NCI-H187 treated with DMSO at 0.1 percent for 48 hours (cell line): Measurements from ENCODE around the gene MOV10L1.
"Not testable (repeated sequence)": the region's sequence is repeated elsewhere in the genome, so short reads cannot be mapped to it uniquely, and the experiment has no call there.

ENCODE experiments used
- DNase-seq: peaks from one replicate; lab custom pipeline; 2025; lab: John Stamatoyannopoulos, UW

The MOV10L1 gene

DNA sequence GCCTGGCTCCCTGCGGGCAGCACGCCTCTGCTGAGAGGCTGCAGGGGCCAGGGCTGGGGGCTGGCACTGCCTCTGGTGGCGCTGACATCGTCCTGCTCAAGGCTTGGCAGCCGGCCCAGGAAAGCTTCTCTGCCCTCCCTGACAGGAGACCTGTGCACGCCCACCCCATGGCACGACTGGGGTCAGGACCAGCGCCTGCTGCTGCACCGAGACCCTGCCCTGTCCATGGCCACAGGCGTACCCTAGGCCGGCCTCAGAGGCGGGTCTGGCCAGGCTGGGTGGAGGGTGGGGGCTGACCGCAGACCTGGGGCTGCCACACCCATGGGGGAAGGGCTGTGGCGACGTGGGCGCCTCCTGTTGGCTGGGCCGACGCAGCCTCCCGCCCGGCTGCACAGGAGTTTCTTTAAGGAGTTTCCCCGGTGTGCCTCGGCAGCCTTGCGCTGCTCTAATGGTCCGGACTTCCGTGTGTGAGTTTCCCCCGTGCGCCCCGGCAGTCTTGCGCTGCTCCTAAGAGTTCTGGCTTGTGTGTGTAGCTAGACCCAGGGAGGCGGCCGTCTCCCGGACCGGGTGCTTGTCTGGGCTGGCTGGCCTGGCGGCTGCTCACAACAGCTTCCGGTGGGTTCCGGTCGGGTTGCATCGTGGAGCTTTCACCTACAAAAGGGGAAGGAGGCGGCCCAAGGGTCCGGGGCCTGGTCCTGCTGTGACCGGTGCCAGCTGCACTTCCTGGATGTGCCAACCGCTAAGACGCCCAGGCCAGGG lies 100.6 kb downstream of the MOV10L1 start:
- no peak for DNase-seq

DNA sequence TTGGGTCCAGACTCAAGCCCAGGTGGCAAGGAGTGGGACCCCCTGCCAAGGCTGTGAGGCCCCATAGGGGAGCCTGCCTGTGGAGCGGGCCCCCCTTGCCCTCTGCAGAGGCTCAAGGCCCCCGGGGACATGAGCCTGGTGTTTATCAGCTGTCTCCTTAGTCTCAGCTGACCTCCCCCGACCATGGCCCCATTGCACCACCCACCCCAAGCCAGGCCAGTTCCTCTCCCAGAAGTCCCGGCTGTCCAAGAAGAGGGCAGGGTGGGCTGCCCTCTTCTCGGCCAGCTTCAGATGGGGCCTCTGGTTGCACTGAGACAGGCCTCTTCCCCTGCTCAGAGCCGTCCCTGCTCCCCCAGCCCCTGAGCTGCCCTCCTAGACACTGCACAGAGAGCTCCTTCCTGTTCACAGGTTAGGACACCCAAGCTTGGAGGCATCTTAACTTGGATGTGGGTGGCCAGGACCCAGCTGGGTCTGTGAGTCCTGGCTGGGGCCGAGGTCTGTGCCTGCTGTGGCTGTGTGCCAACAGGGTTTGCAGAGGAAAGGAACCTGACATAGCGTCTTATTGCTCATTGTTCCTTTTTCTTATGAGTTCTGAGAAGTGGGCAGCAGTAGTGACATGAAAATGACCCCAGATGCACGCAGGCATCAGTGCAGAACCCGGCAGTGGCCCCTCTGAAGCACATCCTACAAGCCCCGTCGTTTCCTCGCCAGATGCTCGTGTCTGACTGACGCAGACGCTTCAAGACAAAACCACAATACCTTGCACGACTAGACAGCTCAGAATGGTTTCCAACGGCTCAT lies 101.3 kb downstream of the MOV10L1 start:
- DNase-seq: no peak

DNA sequence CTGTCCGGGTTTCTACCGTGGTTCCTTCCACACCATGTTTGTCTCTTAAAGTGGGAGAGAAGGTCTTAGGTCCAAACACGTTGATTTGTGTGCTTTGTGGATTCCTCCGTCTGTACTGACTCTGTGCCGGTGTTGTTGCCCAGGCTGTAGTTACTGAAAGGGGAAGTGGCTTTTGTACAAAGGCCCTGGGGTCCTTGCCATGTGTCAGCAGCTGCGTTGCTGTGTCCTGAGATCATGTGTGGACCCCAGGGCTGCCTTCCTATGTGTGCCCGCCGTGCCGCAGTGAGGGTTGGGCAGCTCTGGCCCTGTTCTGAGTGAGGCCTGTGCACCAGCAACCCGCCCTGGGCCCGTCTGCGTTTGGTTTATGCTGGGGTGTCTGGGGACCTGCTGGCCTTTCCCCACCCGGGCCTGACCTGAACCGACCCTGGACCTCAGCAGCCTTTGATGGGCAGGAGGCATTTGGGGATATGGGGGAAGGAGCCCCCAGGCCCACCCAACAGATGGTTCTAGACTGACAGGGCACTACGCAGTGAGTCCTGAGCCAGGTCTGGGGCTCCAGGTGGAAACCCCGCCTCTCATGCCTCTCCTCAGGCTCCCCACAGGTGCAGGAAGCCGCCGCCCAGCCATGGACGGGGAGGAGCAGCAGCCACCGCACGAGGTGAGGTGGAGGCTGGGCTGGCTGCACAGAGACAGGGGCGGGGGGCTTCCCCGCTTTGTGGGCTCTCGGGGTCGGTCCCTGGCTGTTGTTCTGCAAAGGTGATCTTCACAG lies 102.8 kb downstream of the MOV10L1 start:
- no peak for DNase-seq

DNA sequence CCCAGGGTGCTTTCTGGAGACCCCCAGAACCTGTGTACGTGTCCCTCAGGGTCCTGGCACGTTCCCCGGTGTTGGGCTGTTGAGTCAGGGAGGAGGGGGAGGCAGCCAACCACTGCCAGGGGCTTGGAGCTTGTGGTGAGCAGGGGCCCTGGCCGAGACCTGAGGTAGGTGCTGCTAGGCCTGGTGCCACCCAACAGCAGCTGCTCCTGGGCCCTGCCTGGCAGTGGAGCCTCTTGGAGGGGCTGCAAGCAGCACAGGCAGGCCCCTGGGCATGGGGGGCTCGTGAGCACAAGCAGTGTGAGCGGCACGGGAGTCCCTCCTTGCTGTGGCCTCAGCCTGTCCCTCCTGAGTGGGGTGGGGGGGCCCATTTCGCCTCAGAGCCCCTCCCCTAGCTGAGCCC lies 103.8 kb downstream of the MOV10L1 start:
- no peak for DNase-seq

DNA sequence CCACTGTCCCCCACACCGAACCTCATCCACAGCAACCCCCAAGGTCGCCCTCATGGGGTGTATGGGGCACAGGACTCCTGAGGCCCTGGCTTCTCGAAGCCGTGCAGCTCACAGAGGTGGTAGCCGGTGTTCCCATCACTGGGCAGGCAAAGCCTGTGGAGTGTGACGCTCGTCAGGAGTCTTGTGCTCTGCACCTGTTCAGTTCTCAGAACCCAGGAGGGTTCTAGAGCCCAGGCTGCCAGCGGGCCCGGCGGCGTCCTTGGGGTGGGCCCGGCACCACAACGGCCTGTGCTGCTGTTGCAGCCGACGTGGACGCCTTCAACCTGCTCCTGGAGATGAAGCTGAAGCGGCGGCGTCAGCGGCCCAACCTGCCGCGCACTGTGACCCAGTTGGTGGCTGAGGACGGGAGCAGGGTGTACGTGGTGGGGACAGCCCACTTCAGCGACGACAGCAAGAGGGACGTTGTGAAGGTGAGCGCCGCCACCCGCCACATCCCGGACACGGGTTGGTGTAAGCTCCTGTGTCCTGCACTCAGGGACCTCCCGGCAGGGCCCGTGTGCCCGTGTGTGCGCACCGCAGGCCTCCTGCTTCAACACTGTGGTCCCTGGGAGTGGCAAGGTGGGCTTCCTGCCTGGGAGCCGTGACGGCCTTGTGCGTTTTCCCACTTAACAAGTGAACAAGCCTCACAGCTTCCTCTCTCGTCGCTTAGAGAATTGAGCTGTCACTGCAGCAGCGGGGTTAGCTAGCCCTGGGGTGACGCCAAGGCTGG lies 104.4 kb downstream of the MOV10L1 start:
- no peak for DNase-seq

DNA sequence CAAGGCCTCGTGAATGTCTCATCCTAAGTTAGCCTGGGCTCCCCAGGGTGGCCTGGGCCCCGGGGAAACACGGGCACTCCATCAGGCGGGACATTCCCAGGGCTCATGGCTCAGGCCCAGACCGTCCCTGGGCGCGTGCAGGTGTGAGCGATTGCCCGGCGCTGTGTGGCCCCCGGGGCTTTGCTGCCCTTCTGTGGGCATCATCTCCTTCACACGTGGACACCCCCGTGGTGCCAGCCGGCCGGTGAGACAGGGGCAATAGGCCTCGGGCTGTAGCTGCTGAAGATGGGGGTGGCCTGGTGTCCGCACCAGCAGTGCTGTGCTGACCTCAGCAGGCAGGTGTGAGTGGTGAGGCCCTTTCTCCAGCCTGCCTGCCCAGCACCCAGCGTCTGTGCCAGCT lies 106.5 kb downstream of the MOV10L1 start:
- no peak for DNase-seq

DNA sequence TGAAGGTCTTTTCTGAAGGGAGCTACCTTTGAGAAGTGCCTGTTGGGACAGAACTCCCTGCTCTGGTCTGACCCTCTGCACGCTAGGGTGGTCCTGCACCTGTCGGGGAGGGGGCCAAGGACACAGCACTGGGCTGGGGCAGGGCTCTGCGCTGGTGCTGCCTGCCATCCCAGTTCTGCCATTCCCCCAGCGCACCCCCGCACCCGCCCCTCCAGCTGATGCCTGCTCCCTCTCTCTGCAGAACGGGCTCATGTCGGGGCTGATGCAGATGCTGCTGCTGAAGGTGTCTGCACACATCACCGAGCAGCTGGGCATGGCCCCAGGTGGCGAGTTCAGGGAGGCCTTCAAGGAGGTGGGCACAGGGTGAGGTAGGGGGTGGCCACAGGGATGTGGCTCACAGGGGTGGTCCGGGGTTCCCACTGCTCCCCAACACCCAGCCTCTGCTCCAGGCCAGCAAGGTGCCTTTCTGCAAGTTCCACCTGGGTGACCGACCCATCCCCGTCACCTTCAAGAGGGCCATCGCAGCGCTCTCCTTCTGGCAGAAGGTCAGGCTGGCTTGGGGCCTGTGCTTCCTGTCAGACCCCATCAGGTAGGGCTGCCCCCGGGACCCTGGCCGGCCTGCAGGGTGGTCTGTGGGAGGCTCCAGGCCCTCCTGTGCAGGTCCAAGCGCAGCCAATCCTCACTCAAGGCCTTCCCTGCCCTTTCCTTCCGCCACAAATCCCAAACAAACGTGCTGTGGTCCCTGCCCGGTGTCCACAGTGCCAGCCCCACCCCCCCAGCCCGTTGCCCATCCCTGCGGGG lies 107.4 kb downstream of the MOV10L1 start:
- no peak for DNase-seq

DNA sequence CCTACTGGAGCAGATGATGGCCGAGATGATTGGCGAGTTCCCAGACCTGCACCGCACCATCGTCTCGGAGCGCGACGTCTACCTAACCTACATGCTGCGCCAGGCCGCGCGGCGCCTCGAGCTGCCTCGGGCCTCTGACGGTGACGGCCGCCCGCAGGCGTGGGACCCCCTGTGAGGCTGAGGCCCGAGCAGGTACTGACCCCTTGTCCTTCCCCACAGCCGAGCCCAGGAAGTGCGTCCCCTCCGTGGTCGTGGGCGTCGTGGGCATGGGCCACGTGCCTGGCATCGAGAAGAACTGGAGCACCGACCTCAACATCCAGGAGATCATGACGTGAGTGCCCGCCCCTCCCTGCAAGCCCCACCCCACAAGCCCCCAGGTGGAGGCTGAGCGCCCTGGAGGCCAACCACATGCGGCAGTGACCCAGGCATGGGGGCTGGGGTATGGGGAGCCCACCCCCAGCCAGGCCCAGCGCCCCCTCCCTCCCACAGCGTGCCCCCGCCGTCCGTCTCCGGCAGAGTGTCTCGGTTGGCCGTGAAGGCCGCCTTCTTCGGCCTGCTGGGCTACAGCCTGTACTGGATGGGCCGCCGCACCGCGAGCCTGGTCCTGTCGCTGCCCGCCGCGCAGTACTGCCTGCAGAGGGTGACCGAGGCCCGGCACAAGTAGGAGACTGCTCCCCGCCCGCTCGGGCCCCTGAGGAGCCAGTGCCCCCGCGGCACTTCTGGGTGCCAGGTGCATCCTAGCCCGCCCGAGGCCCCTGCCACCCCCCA lies 108.2 kb downstream of the MOV10L1 start:
- no peak for DNase-seq

DNA sequence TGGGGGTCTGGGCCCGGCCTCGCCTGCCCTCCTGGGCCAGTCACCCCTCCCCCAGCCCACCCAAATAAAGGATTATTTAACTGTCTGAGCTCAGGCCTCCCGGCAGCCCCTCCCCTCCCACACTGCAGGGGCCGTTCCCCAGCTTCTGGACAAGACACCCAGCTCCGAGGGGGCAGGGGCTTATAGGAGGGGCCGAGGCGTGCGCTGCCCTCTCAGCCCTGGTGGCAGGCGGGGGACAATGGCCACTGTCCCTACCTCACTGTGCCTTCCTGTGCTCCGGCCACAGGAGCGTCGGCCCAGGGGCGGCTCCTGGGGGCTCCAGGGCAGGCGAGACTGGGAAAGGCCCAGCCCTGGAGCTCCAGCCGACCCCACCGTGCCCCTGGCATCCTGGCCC lies 108.8 kb downstream of the MOV10L1 start:
- no peak for DNase-seq

DNA sequence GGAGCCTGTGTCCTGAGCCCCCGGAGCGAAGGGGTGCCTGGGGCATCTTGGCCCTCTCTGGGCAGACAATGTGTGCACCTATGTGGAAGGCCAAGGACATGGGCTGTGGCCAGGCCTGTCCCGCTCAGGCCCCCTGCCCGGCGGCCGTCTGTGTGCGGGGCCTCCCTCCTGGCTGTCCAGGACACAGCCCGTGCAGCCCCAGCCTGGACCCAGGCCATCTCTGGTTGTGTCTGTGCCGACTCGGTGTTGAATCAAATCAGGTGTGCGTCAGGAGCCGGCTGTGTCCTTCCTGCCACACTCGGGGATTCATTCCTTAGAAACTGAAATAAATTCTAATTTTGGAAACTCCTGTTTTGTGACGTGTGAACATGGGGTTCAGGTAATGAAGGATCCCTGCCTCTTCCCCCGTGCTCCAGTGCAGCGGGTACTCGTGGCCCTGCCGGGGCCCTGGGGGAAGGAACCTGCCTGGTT lies 109.5 kb downstream of the MOV10L1 start:
- DNase-seq: no peak

DNA sequence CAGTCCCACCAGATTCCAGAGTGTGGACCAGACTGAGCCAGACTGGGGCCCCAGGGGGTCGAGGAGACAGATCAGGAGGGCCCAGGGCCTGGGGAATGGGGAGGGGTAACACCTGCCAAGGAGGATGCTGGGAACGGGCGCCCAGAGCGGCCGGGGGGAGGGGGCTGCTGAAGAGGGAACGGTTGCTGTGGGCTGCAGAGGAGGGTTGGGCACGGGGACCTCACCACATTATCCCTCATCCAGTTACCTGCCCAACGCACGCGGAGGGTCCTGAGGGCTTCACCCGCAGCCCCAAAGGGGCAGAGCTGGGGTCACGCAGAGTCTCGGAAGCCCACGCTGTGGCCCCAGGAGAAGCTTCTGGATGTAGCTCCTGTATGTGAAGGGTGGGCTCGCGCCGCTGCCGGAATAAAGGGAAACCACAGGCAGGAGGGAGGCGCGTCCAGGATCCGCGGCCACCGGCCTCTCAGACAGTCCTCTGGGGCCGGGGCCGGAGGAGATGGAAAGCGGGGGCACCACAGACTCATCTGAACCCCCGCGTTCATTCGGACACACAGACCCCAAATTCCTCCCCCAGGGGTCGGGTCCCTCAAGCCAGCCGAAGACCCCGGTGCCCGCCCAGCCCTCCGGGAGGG lies 110.1 kb downstream of the MOV10L1 start:
- no peak for DNase-seq

DNA sequence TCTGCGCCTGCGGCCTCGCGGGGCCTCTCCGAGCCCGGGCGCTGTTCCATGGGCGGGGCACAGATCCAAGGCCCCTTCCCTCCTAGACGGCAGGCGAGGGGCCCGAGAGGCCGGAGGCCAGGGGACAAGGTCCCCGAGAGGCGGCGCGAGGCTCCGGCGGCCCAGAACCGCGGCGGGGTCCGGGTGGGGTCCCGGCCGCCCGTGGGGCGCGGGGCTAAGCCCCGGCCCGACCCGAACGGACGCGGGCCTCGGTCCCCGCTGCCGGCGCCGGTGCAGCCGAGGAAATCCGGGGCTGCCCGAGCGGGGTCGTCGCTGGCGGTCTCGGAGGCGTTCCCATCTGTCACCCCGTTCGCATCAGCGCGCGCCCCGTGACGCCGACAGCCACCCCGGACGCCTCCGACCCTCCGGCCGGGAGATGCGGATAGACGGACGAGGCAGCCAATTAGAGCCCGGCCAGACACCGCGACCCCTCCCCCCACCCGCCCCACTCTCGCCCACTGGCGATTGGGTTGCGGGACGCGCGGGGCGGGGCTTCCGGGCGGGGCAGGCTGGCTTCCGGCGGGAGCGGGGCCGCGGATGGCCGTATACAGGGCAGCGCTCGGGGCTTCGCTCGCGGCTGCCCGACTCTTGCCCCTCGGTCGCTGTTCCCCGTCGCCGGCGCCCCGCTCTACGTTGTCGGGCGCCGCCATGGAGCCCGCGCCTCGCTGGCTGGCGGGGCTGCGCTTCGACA lies 110.8 kb downstream of the MOV10L1 start, which contains the start of gene SELENOO:
TSS of gene SELENOO (plus strand) at position 551 of the 730 bp plus-strand sequence. CDS start at position 577, 26 bp downstream.
- no peak for DNase-seq

DNA sequence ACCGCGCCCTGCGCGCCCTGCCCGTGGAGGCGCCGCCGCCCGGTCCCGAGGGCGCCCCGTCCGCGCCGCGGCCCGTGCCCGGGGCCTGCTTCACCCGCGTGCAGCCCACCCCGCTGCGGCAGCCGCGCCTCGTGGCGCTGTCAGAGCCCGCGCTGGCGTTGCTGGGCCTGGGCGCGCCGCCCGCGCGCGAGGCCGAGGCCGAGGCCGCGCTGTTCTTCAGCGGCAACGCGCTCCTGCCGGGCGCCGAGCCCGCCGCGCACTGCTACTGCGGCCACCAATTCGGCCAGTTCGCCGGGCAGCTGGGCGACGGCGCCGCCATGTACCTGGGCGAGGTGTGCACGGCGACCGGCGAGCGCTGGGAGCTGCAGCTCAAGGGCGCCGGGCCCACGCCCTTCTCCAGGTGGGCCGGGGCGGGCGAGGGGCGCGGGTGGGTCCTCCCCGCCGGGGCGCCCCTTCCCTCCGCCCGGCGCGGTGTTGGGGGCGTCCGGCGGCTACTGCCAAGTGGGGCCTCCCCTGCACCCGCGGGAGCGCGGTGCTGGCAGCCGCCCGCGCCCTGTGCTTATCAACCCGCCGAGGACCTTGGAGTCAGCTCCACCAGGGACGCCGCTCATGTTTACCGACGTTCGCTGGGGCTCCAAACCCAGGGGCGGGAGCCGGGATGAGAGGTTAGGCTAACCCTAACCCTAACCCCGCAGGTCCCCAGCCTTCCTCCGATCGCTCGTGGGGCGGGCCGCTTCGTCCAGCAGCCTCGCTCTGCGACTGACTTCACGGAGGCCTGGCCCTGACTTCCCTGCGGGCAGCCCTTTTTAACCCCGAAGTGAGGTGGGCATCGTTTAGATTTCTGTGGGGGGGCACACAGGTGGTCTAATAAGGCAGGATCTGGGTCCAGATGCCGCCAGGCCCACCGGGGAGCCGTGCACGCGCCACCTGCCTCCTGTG lies 111.7 kb downstream of the MOV10L1 start:
- no peak for DNase-seq

DNA sequence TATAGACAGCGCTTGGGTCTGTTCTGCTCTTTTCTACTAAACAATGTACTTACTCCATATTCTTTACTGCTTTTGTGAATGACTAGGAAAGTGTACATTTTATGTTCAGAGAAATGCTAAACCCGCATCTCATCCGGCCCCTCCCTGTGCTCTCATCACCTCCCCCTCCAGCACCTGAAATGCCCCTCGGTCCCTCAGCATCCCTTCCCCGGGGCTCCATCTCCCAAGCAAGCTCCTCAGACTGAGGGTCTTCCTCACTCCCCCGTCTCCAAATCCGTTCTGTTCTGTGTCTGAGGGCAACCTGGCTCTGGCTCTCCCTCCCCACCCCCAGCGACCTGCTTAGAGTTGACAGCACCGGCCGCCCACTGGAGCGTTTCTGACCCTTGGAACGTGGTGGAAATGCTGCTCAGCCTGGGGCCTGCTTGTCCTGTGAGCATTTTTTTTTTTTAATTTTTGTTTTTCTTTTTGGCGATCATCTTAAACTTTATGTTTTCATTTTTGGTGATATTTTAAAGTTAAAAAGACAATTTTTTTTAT lies 112.4 kb downstream of the MOV10L1 start:
- no peak for DNase-seq

DNA sequence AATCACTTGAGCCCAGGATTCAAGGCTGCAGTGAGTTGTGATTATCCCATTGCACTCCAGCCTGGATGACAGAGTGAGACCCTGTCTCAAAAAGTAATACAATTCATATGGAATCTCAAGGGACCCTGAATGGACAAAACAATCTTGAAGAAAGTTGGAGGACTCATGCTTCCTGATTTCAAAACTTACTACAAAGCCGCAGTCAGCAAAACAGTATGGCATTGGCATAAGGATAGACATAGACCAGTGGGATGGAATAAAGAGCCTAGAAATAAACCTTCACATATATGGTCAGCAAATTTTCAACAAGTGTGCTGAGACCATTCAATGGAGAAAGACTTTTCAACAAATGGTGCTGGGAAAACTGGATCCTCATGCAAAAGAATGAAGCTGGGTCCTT lies 113.5 kb downstream of the MOV10L1 start:
- no peak for DNase-seq

DNA sequence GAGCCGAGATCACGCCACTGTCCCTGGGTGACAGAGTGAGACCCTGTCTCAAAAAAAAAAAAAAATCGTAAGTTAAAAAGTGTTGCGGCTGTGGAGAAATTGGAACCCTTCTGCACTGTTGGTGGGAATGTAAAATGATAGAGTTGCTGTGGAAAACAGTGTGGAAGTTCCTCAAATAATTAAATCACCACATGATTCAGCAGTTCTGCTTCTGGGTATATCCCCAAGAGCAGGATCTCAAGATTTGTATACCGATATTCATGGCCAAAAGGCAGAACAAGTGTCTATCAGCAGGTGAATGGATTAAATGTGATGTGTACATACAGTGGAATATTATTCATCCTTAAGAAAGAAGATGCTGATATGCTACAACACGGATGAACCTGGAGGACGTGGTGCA lies 114.8 kb downstream of the MOV10L1 start:
- no peak for DNase-seq

DNA sequence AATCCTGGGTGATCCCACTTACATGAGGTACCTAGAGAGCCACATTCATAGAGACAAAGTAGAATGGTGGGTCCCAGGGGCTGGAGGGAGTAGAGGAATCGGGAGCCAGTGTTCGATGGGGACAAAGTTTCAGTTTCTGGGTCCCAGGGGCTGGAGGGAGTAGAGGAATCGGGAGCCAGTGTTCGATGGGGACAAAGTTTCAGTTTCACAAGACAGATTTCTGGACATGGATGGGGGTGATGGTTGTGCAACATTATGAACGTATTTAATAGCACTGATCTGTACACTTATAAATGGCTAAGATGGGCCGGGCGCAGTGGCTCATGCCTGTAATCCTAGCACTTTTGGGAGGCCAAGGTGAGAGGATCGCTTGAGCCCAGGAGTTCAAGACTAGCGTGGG lies 115.2 kb downstream of the MOV10L1 start:
- DNase-seq: not testable (repeated sequence)
